ENCODE results near the gene CHST9. TPM values are rescaled to one million over a fixed set of nuclear protein-coding genes. Genes with fewer than 3 reads are reported as not detected.
A peak's percentile ranks its signal among the peaks of the same experiment; 100 is the strongest.
"Not testable (repeated sequence)": the region's sequence is repeated elsewhere in the genome, so short reads cannot be mapped to it uniquely, and the experiment has no call there.

Gene CHST9
- total RNA-seq: 0.49 and 0.64 TPM in 2 replicates
- long read RNA-seq, full-length matches to known transcripts: 2 of 2 reads
- long read RNA-seq, partial matches to known transcripts: 0 of 2 reads
- long read RNA-seq, other reads (novel, unspliced or antisense): 0 of 2 reads

- Mint-ChIP-seq H3K4me1 (peaks cover 15% of the 10 kb centered on the region), H3K27ac (ENCODE audit: unreplicated experiment) (no peak within 1 kb of the TSS)
- no peak for TF ChIP-seq CTCF (conservative IDR thresholded peaks at IDR 0.05)
Observed at GRCh38 chr18:27185025-27185763, at the start of gene CHST9. TSS of gene CHST9 (minus strand) at chr18:27185308. CDS start at chr18:27142809, 42,499 bp downstream.

GRCh38 chr18:27232355-27232754 is 47.2 kb upstream of the CHST9 start:
- peak overlapping the region; percentile 22 for H3K27ac Mint-ChIP-seq (ENCODE audit: unreplicated experiment)
- H3K9me3 Mint-ChIP-seq; H3K4me1 Mint-ChIP-seq; H3K36me3 Mint-ChIP-seq (ENCODE audit: low read depth); H3K27me3 Mint-ChIP-seq (ENCODE audit: low read depth); H3K4me3 Mint-ChIP-seq; DNase-seq (ENCODE audit: low read depth, low spot score): not testable (repeated sequence)

More at GRCh38 chr18:27185025-27185763, at the start of gene CHST9:
- H3K9me3 Mint-ChIP-seq: no peaks in the 10 kb centered on the region
- peaks cover 60% of the 10 kb centered on the region for H3K27me3 Mint-ChIP-seq (ENCODE audit: low read depth)
- peak; percentile 29 for DNase-seq (ENCODE audit: low read depth, low spot score)
- H3K4me3 Mint-ChIP-seq: peak within 1 kb of the TSS; percentile 90
- H3K36me3 Mint-ChIP-seq (ENCODE audit: low read depth): no peaks in the 10 kb centered on the region

GRCh38 chr18:27231671-27232070 is 46.6 kb upstream of the CHST9 start:
- not testable (repeated sequence) for H3K27me3 Mint-ChIP-seq (ENCODE audit: low read depth); H3K4me3 Mint-ChIP-seq; H3K4me1 Mint-ChIP-seq; H3K27ac Mint-ChIP-seq (ENCODE audit: unreplicated experiment); H3K36me3 Mint-ChIP-seq (ENCODE audit: low read depth); H3K9me3 Mint-ChIP-seq; DNase-seq (ENCODE audit: low read depth, low spot score)

GRCh38 chr18:27231221-27231620 is 46.1 kb upstream of the CHST9 start:
- not testable (repeated sequence) for H3K36me3 Mint-ChIP-seq (ENCODE audit: low read depth); H3K4me3 Mint-ChIP-seq; DNase-seq (ENCODE audit: low read depth, low spot score); H3K27ac Mint-ChIP-seq (ENCODE audit: unreplicated experiment); H3K9me3 Mint-ChIP-seq; H3K27me3 Mint-ChIP-seq (ENCODE audit: low read depth); H3K4me1 Mint-ChIP-seq

- peaks cover 2% of the 10 kb centered on the region for H3K9me3 Mint-ChIP-seq
- no peak overlapping the region for H3K27ac Mint-ChIP-seq (ENCODE audit: unreplicated experiment)
- no peaks in the 10 kb centered on the region for H3K27me3 Mint-ChIP-seq (ENCODE audit: low read depth)
- no peaks in the 10 kb centered on the region for H3K36me3 Mint-ChIP-seq (ENCODE audit: low read depth)
- DNase-seq (ENCODE audit: low read depth, low spot score): no peak
- no peak for TF ChIP-seq CTCF (conservative IDR thresholded peaks at IDR 0.05)
- H3K4me3 Mint-ChIP-seq: no peak overlapping the region
- peaks cover 20% of the 10 kb centered on the region for H3K4me1 Mint-ChIP-seq
Observed at GRCh38 chr18:27227721-27228120, 42.6 kb upstream of the CHST9 start.

- peaks cover 20% of the 10 kb centered on the region for H3K4me1 Mint-ChIP-seq
- peak overlapping the region; percentile 37 for H3K4me3 Mint-ChIP-seq
- H3K36me3 Mint-ChIP-seq (ENCODE audit: low read depth): no peaks in the 10 kb centered on the region
- TF ChIP-seq CTCF (conservative IDR thresholded peaks at IDR 0.05): no peak
- no peak for DNase-seq (ENCODE audit: low read depth, low spot score)
- no peak overlapping the region for H3K27ac Mint-ChIP-seq (ENCODE audit: unreplicated experiment)
- no peaks in the 10 kb centered on the region for H3K27me3 Mint-ChIP-seq (ENCODE audit: low read depth)
- peaks cover 4% of the 10 kb centered on the region for H3K9me3 Mint-ChIP-seq
Observed at GRCh38 chr18:27226556-27227075, 41.5 kb upstream of the CHST9 start.

GRCh38 chr18:27225947-27226481 is 40.9 kb upstream of the CHST9 start:
- Mint-ChIP-seq H3K36me3 (ENCODE audit: low read depth) (peaks cover 6% of the 10 kb centered on the region), H3K9me3 (peaks cover 10% of the 10 kb centered on the region), H3K4me3 (no peak overlapping the region), H3K4me1 (peaks cover 20% of the 10 kb centered on the region), H3K27me3 (ENCODE audit: low read depth) (no peaks in the 10 kb centered on the region), H3K27ac (ENCODE audit: unreplicated experiment) (no peak overlapping the region)
- no peak for DNase-seq (ENCODE audit: low read depth, low spot score)
- no peak for TF ChIP-seq CTCF (conservative IDR thresholded peaks at IDR 0.05)

All from neural crest cell (in vitro differentiated cells).